Measurements from ENCODE around the gene SMAD3.

DNA sequence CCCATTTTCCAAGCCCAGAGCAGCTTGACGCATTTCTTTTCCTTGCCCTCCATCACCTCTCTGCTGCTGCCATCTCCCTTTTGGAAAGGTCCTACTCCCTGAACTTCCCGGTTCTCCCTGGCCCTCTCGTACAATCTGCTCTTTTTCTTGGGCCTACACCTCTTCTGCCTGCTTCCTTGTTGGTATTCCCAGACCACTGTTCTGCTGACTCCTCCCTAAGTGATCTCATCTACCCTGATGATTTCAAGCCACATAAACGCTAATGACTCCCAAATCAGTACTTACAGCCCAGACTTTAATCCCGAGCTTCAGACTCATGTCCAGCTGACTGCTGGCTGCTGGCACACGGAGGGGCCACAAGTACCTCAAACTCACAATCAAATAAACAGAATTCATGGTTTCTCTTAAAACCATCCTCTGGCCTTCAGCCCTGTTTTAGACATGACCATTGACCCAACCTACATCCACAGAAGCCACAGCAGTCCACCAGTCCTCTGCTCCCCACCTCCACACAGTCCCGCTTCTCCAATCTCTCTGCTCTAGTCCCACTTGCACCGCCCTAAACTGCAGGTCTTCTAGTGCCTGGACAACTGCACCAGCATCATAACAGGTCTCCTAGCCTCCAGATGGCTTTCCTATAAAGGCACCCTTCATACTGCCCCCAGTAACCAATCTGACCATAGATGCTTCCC lies 131.4 kb downstream of the SMAD3 start:
- TF ChIP-seq, protein P1, sequence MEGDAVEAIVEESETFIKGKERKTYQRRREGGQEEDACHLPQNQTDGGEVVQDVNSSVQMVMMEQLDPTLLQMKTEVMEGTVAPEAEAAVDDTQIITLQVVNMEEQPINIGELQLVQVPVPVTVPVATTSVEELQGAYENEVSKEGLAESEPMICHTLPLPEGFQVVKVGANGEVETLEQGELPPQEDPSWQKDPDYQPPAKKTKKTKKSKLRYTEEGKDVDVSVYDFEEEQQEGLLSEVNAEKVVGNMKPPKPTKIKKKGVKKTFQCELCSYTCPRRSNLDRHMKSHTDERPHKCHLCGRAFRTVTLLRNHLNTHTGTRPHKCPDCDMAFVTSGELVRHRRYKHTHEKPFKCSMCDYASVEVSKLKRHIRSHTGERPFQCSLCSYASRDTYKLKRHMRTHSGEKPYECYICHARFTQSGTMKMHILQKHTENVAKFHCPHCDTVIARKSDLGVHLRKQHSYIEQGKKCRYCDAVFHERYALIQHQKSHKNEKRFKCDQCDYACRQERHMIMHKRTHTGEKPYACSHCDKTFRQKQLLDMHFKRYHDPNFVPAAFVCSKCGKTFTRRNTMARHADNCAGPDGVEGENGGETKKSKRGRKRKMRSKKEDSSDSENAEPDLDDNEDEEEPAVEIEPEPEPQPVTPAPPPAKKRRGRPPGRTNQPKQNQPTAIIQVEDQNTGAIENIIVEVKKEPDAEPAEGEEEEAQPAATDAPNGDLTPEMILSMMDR (conservative IDR thresholded peaks at IDR 0.05) = no peak
- TF ChIP-seq ZFX (IDR thresholded peaks at IDR 0.05) = no peak

Measured in C4-2B (cell line).